ENCODE results near the gene SF3B5.
"Not testable (repeated sequence)": the region's sequence is repeated elsewhere in the genome, so short reads cannot be mapped to it uniquely, and the experiment has no call there.

Gene SF3B5

GRCh38 chr6:144062786-144063185 lies 32.6 kb downstream of the SF3B5 start:
- peak in 1 of 2 experiments; percentile 47 for DNase-seq

- DNase-seq: no peak
Measured at GRCh38 chr6:144059139-144059538, 36.2 kb downstream of the SF3B5 start.

GRCh38 chr6:144055121-144055931 lies 40.0 kb downstream of the SF3B5 start:
- DNase-seq: no peak

- DNase-seq: no peak
Measured at GRCh38 chr6:144053601-144054000, 41.8 kb downstream of the SF3B5 start.

- DNase-seq: no peak
Measured at GRCh38 chr6:144052488-144052887, 42.9 kb downstream of the SF3B5 start.

- no peak for DNase-seq
Measured at GRCh38 chr6:144049386-144049785, 46.0 kb downstream of the SF3B5 start.

GRCh38 chr6:144047688-144048087 lies 47.7 kb downstream of the SF3B5 start:
- no peak for DNase-seq

GRCh38 chr6:144046672-144047071 lies 48.7 kb downstream of the SF3B5 start:
- not testable (repeated sequence) for DNase-seq

GRCh38 chr6:144044989-144045388 lies 50.4 kb downstream of the SF3B5 start:
- DNase-seq: not testable (repeated sequence)

Data from NCI-H524 (cell line).